Gastroesophageal sphincter (tissue), 4 donors: ENCODE results near the gene SLC7A8. TPM values are rescaled to one million over a fixed set of nuclear protein-coding genes. Genes with fewer than 3 reads are reported as not detected.
A peak's percentile ranks its signal among the peaks of the same experiment; 100 is the strongest.

Experiments used
- ATAC-seq: fragments of 150-250 bp; one replicate; pipeline ENCODE4 v1.9.1; 2016; ENCODE audit warnings: mild to moderate bottlenecking, moderate library complexity
- H3K27ac ChIP-seq, 4 donors: fragments of 200-600 bp; sonication (generic) in 3 of 4; 1 replicate in 3 of 4; 2 replicates in 1 of 4; pipeline ENCODE4 v1.5.1; 2016 to 2019
- H3K27me3 ChIP-seq: fragments of 200-600 bp; sonication (generic); one replicate; pipeline ENCODE4 v1.5.1; 2019
- H3K36me3 ChIP-seq, 2 donors: fragments of 200-600 bp; sonication (generic); one replicate each; pipeline ENCODE4 v1.5.1; 2019; ENCODE audit warnings: control low read depth in 1 of 2
- H3K4me1 ChIP-seq, 3 donors: fragments of 200-600 bp; sonication (generic); 1 replicate in 2 of 3; 2 replicates in 1 of 3; pipeline ENCODE4 v1.5.1; 2016 to 2019; ENCODE audit warnings: control low read depth in 2 of 3
- H3K4me3 ChIP-seq, 2 donors: fragments of 200-600 bp; sonication (generic); one replicate each; pipeline ENCODE4 v1.5.1; 2019; ENCODE audit warnings: mild to moderate bottlenecking in 1 of 2, moderate library complexity in 1 of 2
- H3K9me3 ChIP-seq, 3 donors: fragments of 200-600 bp; sonication (generic); one replicate each; pipeline ENCODE4 v1.5.1; 2017 to 2019; ENCODE audit warnings: control low read depth in 2 of 3
- EP300 ChIP-seq: sonication (generic); formaldehyde crosslinking; IDR thresholded peaks from one replicate; pipeline ENCODE4 v1.6.1; 2017; ENCODE audit warnings: antibody characterized with exemption, mild to moderate bottlenecking
- POLR2A ChIP-seq, 2 donors: fragments of 450-650 bp; IDR thresholded peaks; one replicate each; pipeline ENCODE4 v1.6.1; 2017; ENCODE audit warnings: antibody characterized with exemption in 2 of 2, mild to moderate bottlenecking in 2 of 2, moderate library complexity in 1 of 2
- POLR2AphosphoS5 ChIP-seq: sonication (generic); formaldehyde crosslinking; IDR thresholded peaks from one replicate; pipeline ENCODE4 v1.6.1; 2017; ENCODE audit warnings: antibody characterized with exemption
- WGBS, 2 donors: methylation state at CpG; one replicate each; pipeline ENCODE4 v1.1.5; 2018; ENCODE audit warnings: low coverage in 1 of 2; 5-methylcytosine and 5-hydroxymethylcytosine counted together
- total RNA-seq, 4 donors: library from RNA; depleted of rRNA; stranded (reverse); fragments of >200 nt; gene quantifications; one replicate each; pipeline ENCODE4 v1.1.0, GENCODE V29; 2016
- TF ChIP-seq, protein P1 (sequence below), 4 experiments: fragments of 200-600 bp in 2 of 4; fragments of 450-650 bp in 2 of 4; sonication (generic) in 1 of 4; IDR thresholded peaks; one replicate each; pipeline ENCODE4 v1.5.1; 2017 to 2019; ENCODE audit warnings: antibody characterized with exemption in 4 of 4, mild to moderate bottlenecking in 2 of 4, moderate library complexity in 2 of 4

SLC7A8 gene
- total RNA-seq, 4 donors from 2014 or later: 21.6 to 56.7 (median 32.2) TPM

DNA sequence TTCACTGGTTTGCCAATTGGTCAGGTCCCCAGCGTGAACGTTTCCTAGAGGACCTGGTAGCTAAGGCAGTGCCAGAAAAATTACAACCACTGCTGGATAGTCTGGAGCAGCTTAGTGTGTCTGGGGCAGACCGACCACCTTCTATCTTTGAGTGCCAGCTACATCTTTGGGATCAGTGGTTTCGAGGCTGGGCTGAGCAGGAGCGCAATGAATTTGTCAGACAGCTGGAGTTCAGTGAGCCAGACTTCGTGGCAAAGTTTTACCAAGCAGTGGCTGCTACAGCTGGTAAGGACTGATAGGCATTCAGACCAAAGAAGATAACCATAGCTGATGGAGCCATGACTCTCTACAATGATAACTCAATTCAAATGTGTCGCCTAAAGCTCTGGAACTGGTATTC, 85.7 kb downstream of the SLC7A8 start:
- H3K36me3 ChIP-seq: peaks cover 0 to 23% of the 10 kb centered on the region in 2 donors
- H3K27ac ChIP-seq: no peak overlapping the region
- no peak for ATAC-seq
- no peaks in the 10 kb centered on the region for H3K9me3 ChIP-seq
- no peak overlapping the region for H3K4me3 ChIP-seq
- TF ChIP-seq POLR2A (IDR thresholded peaks at IDR 0.05): no peak
- H3K27me3 ChIP-seq: no peaks in the 10 kb centered on the region
- 88 to 100% methylated on average over 2 of the region's 7 CpGs for WGBS, 2 donors
- H3K4me1 ChIP-seq: peaks cover 0 to 35% (median 14%) of the 10 kb centered on the region in 3 donors

DNA sequence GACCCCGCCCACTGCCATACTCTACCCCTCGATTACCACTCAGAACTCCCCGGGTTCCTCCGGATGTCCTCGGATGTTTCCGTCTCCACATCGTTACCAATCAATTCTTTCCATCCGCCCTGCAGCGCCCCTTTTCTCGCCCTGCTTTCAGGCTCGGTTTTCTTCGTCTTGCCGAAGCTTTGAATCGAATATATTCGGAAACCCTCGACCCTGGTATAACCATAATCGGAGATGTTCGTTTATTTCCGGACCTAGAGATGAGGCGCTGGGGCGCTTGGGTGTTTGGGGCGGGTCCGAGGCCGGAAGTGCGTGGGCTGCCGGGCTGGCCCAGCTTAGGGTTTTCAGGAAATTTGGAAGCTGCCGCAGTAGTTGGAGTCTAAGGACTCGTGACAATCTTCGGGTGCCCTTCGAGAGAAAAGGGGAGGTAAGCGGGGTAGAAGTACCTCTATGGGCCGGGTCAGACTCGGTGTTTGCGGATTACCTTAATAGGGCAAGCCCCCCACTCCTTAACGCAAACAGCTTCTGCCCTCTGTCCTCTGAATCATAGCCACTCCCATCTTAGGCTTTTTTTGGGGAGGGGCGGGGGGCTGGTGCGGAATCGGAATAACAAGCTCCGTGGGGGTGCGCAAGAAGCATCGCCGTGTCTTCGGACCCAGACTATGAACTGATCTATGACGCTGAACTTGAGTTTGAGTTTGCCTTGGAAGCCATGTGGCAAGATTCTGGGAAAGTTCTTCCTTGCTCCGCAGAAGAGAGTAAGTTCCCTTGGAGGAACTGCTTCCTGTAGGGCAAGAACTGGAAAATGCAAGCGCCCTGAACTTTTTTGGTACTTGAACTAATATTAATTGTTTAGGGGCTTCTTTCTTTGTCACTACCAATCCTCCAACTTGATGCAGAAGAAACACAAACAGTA, 88.0 kb downstream of the SLC7A8 start, which contains the start of gene C14orf119:
C14orf119 (plus strand) TSS at position 310 of the 913 bp plus-strand sequence. CDS start 2,154 bp downstream, outside the sequence.
- Histone ChIP-seq H3K36me3 (peaks cover 0 to 46% of the 10 kb centered on the region in 2 donors), H3K27ac (peak within 1 kb of the TSS; percentile 92 to 99 (median 96)), H3K9me3 (no peaks in the 10 kb centered on the region), H3K4me1 (peaks cover 0 to 50% (median 14%) of the 10 kb centered on the region in 3 donors), H3K4me3 (peak within 1 kb of the TSS; percentile 76 to 85), H3K27me3 (no peaks in the 10 kb centered on the region)
- 0% methylated on average over 7 to 37 of the region's 46 CpGs for WGBS, 2 donors
- ATAC-seq: peak; percentile 96
- TF ChIP-seq, protein P1, sequence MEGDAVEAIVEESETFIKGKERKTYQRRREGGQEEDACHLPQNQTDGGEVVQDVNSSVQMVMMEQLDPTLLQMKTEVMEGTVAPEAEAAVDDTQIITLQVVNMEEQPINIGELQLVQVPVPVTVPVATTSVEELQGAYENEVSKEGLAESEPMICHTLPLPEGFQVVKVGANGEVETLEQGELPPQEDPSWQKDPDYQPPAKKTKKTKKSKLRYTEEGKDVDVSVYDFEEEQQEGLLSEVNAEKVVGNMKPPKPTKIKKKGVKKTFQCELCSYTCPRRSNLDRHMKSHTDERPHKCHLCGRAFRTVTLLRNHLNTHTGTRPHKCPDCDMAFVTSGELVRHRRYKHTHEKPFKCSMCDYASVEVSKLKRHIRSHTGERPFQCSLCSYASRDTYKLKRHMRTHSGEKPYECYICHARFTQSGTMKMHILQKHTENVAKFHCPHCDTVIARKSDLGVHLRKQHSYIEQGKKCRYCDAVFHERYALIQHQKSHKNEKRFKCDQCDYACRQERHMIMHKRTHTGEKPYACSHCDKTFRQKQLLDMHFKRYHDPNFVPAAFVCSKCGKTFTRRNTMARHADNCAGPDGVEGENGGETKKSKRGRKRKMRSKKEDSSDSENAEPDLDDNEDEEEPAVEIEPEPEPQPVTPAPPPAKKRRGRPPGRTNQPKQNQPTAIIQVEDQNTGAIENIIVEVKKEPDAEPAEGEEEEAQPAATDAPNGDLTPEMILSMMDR (IDR thresholded peaks at IDR 0.05): peak in 1 of 4 experiments; percentile 7
- TF ChIP-seq POLR2A (IDR thresholded peaks at IDR 0.05): peak; percentile 71 to 76
- TF ChIP-seq POLR2AphosphoS5: peak; percentile 83
- TF ChIP-seq EP300: no peak

DNA sequence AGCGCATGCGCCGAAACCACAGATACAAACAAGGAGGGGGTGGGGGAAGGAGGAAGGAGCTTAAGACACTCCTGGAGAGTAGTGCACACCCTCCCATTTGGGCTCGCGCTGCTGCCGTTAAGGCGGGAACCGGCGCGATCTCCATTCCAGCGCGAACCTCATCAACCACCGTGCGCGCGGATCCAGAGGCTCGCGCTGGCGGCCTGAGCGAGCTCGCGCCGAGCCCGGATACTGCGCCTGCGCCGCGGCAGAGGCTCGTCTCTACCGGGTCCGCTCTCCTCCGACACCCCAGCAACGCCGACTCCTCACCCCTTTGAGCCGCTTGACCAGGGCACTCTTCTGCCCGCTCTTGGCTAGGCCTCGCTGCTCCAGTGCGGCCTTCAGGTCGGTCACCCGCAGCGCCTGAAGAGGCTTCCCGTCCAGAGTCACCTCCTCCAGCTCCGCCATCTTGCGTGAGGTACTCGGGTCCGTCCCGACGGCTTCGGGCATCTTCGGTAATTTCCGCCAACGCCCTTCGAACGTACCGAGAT, 88.7 kb downstream of the SLC7A8 start, which contains the start of gene ACIN1:
ACIN1 (minus strand) TSS at position 471 of the 530 bp plus-strand sequence; CDS start at position 447, 24 bp downstream.
- Histone ChIP-seq H3K27me3 (no peaks in the 10 kb centered on the region), H3K4me3 (peak within 1 kb of the TSS; percentile 76 to 85), H3K36me3 (peaks cover 6 to 53% of the 10 kb centered on the region in 2 donors), H3K27ac (peak within 1 kb of the TSS; percentile 92 to 99 (median 96)), H3K4me1 (peaks cover 0 to 50% (median 14%) of the 10 kb centered on the region in 3 donors), H3K9me3 (no peaks in the 10 kb centered on the region)
- peak; percentile 72 for ATAC-seq
- WGBS, 2 donors: 0 to 1% methylated on average over 12 to 29 of the region's 55 CpGs
- TF ChIP-seq POLR2AphosphoS5: peak; percentile 54
- TF ChIP-seq POLR2A (IDR thresholded peaks at IDR 0.05): peak; percentile 55 to 63
- TF ChIP-seq EP300: no peak
- TF ChIP-seq, protein P1 (IDR thresholded peaks at IDR 0.05): peak in 1 of 4 experiments; percentile 8

DNA sequence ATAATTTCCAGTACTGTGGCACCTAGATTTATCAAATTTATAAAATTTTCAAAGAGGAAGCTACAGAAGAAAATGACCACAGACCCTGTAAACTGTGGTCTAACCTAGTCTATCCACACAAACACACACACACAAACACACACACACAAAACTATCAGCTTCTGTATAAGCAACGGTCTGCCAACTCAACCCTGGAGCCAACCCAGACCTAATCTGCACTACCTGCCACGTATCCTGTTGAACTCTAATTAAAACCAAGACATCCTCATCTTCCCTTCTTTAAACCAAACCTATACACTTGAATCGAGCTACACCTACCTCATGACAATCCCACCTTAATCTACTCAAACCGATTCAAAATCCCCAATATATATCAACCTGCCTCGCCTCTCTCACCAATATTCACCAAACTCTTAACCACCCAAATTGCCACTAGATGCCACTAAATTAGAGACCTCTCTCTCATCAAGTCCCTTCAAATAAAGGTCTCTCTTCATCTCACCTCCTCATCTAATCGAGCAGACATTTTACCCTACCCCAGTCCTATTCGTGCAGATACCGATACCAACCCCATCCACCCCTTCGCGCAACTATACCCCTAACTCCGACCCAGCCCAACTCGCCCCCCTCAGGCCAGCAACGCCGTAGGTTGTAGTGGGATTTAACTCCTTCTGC, 89.3 kb downstream of the SLC7A8 start:
- peaks cover 0 to 50% (median 14%) of the 10 kb centered on the region in 3 donors for H3K4me1 ChIP-seq
- H3K27ac ChIP-seq: peak overlapping the region; percentile 88 to 99 (median 94)
- 0% methylated on average over 2 to 12 of the region's 14 CpGs for WGBS, 2 donors
- TF ChIP-seq EP300 (no peak), POLR2AphosphoS5 (no peak), POLR2A (IDR thresholded peaks at IDR 0.05) (no peak)
- TF ChIP-seq, protein P1 (IDR thresholded peaks at IDR 0.05): no peak
- no peak for ATAC-seq
- no peaks in the 10 kb centered on the region for H3K9me3 ChIP-seq
- peaks cover 10 to 57% of the 10 kb centered on the region in 2 donors for H3K36me3 ChIP-seq
- H3K4me3 ChIP-seq: peak overlapping the region; percentile 76 to 81
- no peaks in the 10 kb centered on the region for H3K27me3 ChIP-seq

DNA sequence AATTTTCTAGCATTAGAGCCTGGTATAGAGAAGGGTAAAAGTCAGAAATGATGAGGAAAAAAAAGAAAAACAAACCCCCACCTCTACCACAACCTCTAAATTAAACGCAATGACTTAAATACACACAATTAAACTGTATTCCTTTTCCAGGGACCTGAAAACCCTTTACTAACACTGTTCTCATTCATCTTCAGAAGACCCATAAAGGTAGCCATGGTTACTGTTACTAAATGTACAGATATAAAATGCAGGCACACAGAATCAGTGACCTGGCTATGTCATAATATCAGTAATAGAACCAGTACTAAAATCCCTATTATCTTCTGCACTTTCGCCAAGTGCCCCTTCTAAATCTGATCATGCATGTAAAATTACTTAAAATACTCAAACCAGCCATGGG, 89.9 kb downstream of the SLC7A8 start:
- TF ChIP-seq POLR2AphosphoS5 (no peak), POLR2A (IDR thresholded peaks at IDR 0.05) (no peak), EP300 (no peak)
- TF ChIP-seq, protein P1 (IDR thresholded peaks at IDR 0.05): no peak
- no peaks in the 10 kb centered on the region for H3K9me3 ChIP-seq
- peak overlapping the region in 1 of 4 donors; percentile 99 for H3K27ac ChIP-seq
- no peak for ATAC-seq
- H3K4me3 ChIP-seq: peak overlapping the region; percentile 76 to 81
- H3K27me3 ChIP-seq: no peaks in the 10 kb centered on the region
- H3K4me1 ChIP-seq: peaks cover 0 to 50% (median 14%) of the 10 kb centered on the region in 3 donors
- 61 to 78% methylated on average over 2 of the region's 2 CpGs for WGBS, 2 donors
- H3K36me3 ChIP-seq: peaks cover 10 to 57% of the 10 kb centered on the region in 2 donors
